Ascending aorta (tissue), 2 donors: ENCODE measurements around the gene ARHGAP26. TPM values are rescaled to one million over a fixed set of nuclear protein-coding genes. Genes with fewer than 3 reads are reported as not detected.

Experiments used
- DNase-seq, 2 donors: peaks; one replicate each; pipeline ENCODE4 v3.0.0-alpha.2; 2019; ENCODE audit warnings: low spot score in 2 of 2
- H3K27ac ChIP-seq, 2 donors: fragments of 200-600 bp; sonication (generic); one replicate each; pipeline ENCODE4 v1.5.1; 2016 to 2017; ENCODE audit warnings: mild to moderate bottlenecking in 1 of 2
- H3K27me3 ChIP-seq: fragments of 200-600 bp; sonication (generic); one replicate; pipeline ENCODE4 v1.5.1; 2017
- H3K36me3 ChIP-seq, 2 donors: fragments of 200-600 bp; sonication (generic); one replicate each; pipeline ENCODE4 v1.5.1; 2016
- H3K4me1 ChIP-seq, 2 donors: fragments of 200-600 bp; sonication (generic); one replicate each; pipeline ENCODE4 v1.5.1; 2016 to 2017; ENCODE audit warnings: mild to moderate bottlenecking in 1 of 2
- H3K4me3 ChIP-seq, 2 donors: fragments of 200-600 bp; sonication (generic); one replicate each; pipeline ENCODE4 v1.5.1; 2016 to 2017; ENCODE audit warnings: mild to moderate bottlenecking in 1 of 2
- H3K9me3 ChIP-seq, 2 donors: fragments of 200-600 bp; sonication (generic); one replicate each; pipeline ENCODE4 v1.5.1; 2016
- intact Hi-C: fragments of 100-400 bp; cut with DNase I; formaldehyde crosslinking; loops from one replicate; pipeline ENCODE4 v1.15.1; 2023
- total RNA-seq: library from RNA; depleted of rRNA; stranded (reverse); fragments of >200 nt; gene quantifications from one replicate; pipeline ENCODE4 v1.1.0, GENCODE V29; 2016
- TF ChIP-seq, protein P1 (sequence below), 3 experiments: fragments of 200-600 bp in 2 of 3; fragments of 450-650 bp in 1 of 3; sonication (generic) in 2 of 3; IDR thresholded peaks; one replicate each; pipeline ENCODE4 v1.5.1; 2016 to 2019; ENCODE audit warnings: antibody characterized with exemption in 3 of 3, mild to moderate bottlenecking in 1 of 3, moderate library complexity in 1 of 3

ARHGAP26 gene
- total RNA-seq, 1 donor from 2014 or later, result 34.9 TPM

DNA sequence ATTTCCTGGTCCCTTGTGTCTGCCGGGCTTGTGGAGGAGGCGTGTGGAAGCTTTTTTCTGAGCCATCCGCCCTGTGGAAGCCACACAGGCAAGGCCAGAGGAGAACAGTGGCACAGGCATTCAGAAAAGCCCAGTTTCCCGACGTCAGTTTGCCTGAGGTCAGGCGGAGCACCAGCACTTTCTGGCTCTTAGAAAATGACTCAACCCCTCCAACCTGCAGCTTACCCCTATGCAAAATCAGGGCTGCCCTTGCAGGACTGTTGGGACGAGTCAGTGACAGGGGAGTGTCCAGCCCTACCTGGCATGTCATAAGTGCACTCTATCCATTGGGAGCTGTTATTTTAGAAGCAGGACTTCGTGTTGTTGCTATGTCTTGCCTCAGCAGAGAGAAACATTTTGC lies 417.3 kb downstream of the ARHGAP26 start:
- peaks cover 0 to 5% of the 10 kb centered on the region in 2 donors for H3K4me1 ChIP-seq
- intact Hi-C loops, result no loop called here

GRCh38 chr5:143188083-143188482 lies 417.9 kb downstream of the ARHGAP26 start:
- TF ChIP-seq, protein P1, sequence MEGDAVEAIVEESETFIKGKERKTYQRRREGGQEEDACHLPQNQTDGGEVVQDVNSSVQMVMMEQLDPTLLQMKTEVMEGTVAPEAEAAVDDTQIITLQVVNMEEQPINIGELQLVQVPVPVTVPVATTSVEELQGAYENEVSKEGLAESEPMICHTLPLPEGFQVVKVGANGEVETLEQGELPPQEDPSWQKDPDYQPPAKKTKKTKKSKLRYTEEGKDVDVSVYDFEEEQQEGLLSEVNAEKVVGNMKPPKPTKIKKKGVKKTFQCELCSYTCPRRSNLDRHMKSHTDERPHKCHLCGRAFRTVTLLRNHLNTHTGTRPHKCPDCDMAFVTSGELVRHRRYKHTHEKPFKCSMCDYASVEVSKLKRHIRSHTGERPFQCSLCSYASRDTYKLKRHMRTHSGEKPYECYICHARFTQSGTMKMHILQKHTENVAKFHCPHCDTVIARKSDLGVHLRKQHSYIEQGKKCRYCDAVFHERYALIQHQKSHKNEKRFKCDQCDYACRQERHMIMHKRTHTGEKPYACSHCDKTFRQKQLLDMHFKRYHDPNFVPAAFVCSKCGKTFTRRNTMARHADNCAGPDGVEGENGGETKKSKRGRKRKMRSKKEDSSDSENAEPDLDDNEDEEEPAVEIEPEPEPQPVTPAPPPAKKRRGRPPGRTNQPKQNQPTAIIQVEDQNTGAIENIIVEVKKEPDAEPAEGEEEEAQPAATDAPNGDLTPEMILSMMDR (IDR thresholded peaks at IDR 0.05), result no peak
- intact Hi-C loops, result no loop called here
- peaks cover 0 to 2% of the 10 kb centered on the region in 2 donors for H3K4me1 ChIP-seq
- H3K27me3 ChIP-seq, result no peaks in the 10 kb centered on the region
- H3K9me3 ChIP-seq, result no peaks in the 10 kb centered on the region
- no peak for DNase-seq
- no peaks in the 10 kb centered on the region for H3K36me3 ChIP-seq
- H3K27ac ChIP-seq, result no peak overlapping the region
- no peak overlapping the region for H3K4me3 ChIP-seq

More for the DNA sequence above, 417.3 kb downstream of the ARHGAP26 start:
- Histone ChIP-seq H3K27ac (peak overlapping the region in 1 of 2 donors; percentile 26), H3K4me3 (no peak overlapping the region), H3K9me3 (no peaks in the 10 kb centered on the region), H3K27me3 (no peaks in the 10 kb centered on the region), H3K36me3 (no peaks in the 10 kb centered on the region)
- TF ChIP-seq, protein P1 (IDR thresholded peaks at IDR 0.05), result no peak
- no peak for DNase-seq

GRCh38 chr5:143188692-143189091 lies 418.5 kb downstream of the ARHGAP26 start:
- Histone ChIP-seq H3K27ac (no peak overlapping the region), H3K4me1 (peaks cover 0 to 2% of the 10 kb centered on the region in 2 donors), H3K27me3 (no peaks in the 10 kb centered on the region), H3K36me3 (no peaks in the 10 kb centered on the region), H3K9me3 (no peaks in the 10 kb centered on the region), H3K4me3 (no peak overlapping the region)
- TF ChIP-seq, protein P1 (IDR thresholded peaks at IDR 0.05), result no peak
- intact Hi-C loops, result no loop called here
- DNase-seq, result no peak

- intact Hi-C loops, result no loop called here
- H3K4me1 ChIP-seq, result no peaks in the 10 kb centered on the region
- no peaks in the 10 kb centered on the region for H3K36me3 ChIP-seq
- H3K4me3 ChIP-seq, result no peak overlapping the region
- H3K9me3 ChIP-seq, result no peaks in the 10 kb centered on the region
- TF ChIP-seq, protein P1 (IDR thresholded peaks at IDR 0.05), result no peak
- H3K27ac ChIP-seq, result no peak overlapping the region
- no peak for DNase-seq
- H3K27me3 ChIP-seq, result no peaks in the 10 kb centered on the region
These were observed 420.2 kb downstream of the ARHGAP26 start for GRCh38 chr5:143190260-143190810.

GRCh38 chr5:143191720-143192119 lies 421.5 kb downstream of the ARHGAP26 start:
- Histone ChIP-seq H3K9me3 (no peaks in the 10 kb centered on the region), H3K36me3 (no peaks in the 10 kb centered on the region), H3K27ac (no peak overlapping the region), H3K4me3 (no peak overlapping the region), H3K4me1 (no peaks in the 10 kb centered on the region), H3K27me3 (no peaks in the 10 kb centered on the region)
- intact Hi-C loops, result no loop called here
- DNase-seq, result no peak
- TF ChIP-seq, protein P1 (IDR thresholded peaks at IDR 0.05), result no peak
